GM12878 (cell line): ENCODE results near the gene OR1A1. TPM values are rescaled to one million over a fixed set of nuclear protein-coding genes. Genes with fewer than 3 reads are reported as not detected.

Experiments
- ATAC-seq: fragments of 200-7000 bp; cut with Tn5 transposase; 3 replicates; pipeline ENCODE4 v1.9.1; 2020; ENCODE audit warnings: mild to moderate bottlenecking, moderate library complexity
- BruUV-seq: library from RNA; stranded (reverse); fragments of 400-500 nt; replicated peaks from 2 replicates; lab custom pipeline; 2021; lab: Mats Ljungman, UMichigan
- CTCF ChIA-PET: fragments of 300-600 bp; sonication (Branson Sonifier 250); formaldehyde crosslinking; extraction: SDS; loops from one replicate; lab custom pipeline; 2021; ENCODE audit warnings: inconsistent platforms; lab: Yijun Ruan, JAX
- POLR2A ChIA-PET: fragments of 350-600 bp; formaldehyde crosslinking; extraction: SDS; loops from one replicate; lab custom pipeline; 2021; ENCODE audit warnings: inconsistent platforms; lab: Charles Lee
- RAD21 ChIA-PET: fragments of 300-600 bp; sonication (Branson Sonifier 250); formaldehyde crosslinking; loops from one replicate; lab custom pipeline; 2023; ENCODE audit warnings: antibody characterized with exemption; ENCODE audit not compliant: unreplicated experiment; lab: Charles Lee
- SMC1A ChIA-PET: fragments of 300-600 bp; sonication (Branson Sonifier 250); formaldehyde crosslinking; loops from one replicate; lab custom pipeline; 2023; ENCODE audit not compliant: unreplicated experiment, uncharacterized antibody; lab: Charles Lee
- DNase-seq: peaks from one replicate; pipeline ENCODE4 v3.0.0-alpha.2; 2011; ENCODE audit warnings: low read depth, low spot score
- FAIRE-seq: peaks from 3 replicates; lab custom pipeline; 2011; peaks lifted over from hg19 to GRCh38; lab: Jason Lieb, UNC
- H2AFZ ChIP-seq: 2 replicates; pipeline ENCODE4 v1.6.0; 2011; ENCODE audit warnings: low read depth, low read length, control low read depth; ENCODE audit not compliant: control insufficient read depth
- H3K27ac ChIP-seq: 2 replicates; pipeline ENCODE4 v1.5.1; 2011; ENCODE audit warnings: control low read depth; ENCODE audit not compliant: control insufficient read depth, insufficient read depth
- H3K27me3 ChIP-seq, 2 experiments: replicated peaks in 1 of 2; 2 replicates each; pipeline versions ENCODE4 v1.6.0 to v1.6.1; 2011; ENCODE audit warnings: low read length in 1 of 2; ENCODE audit not compliant: control insufficient read depth in 2 of 2, insufficient read depth in 2 of 2
- H3K36me3 ChIP-seq, 2 experiments: 2 replicates each; pipeline ENCODE4 v1.5.1; 2011; ENCODE audit warnings: low read length in 1 of 2; ENCODE audit not compliant: control insufficient read depth in 2 of 2, insufficient read depth in 2 of 2
- H3K4me1 ChIP-seq: 2 replicates; pipeline ENCODE4 v1.6.1; 2011; ENCODE audit warnings: mild to moderate bottlenecking, low read length, moderate library complexity, mixed read lengths; ENCODE audit not compliant: control insufficient read depth, insufficient read depth
- H3K4me2 ChIP-seq: 2 replicates; pipeline ENCODE4 v1.6.0; 2011; ENCODE audit warnings: control low read depth; ENCODE audit not compliant: control insufficient read depth, insufficient read depth
- H3K4me3 ChIP-seq: fragments of 200-600 bp; sonication (generic); 2 replicates; pipeline ENCODE4 v1.5.1; 2016
- H3K79me2 ChIP-seq: 2 replicates; pipeline ENCODE4 v1.6.0; 2011; ENCODE audit warnings: low read length; ENCODE audit not compliant: control insufficient read depth, insufficient read depth
- H3K9ac ChIP-seq: 2 replicates; pipeline ENCODE4 v1.8.0; 2011; ENCODE audit warnings: low read length, control low read depth, mixed read lengths; ENCODE audit not compliant: control insufficient read depth, insufficient read depth
- H3K9me3 ChIP-seq: replicated peaks from 3 replicates; pipeline ENCODE4 v1.5.1; 2011; ENCODE audit warnings: mild to moderate bottlenecking, low read length; ENCODE audit not compliant: control insufficient read depth, insufficient read depth
- H4K20me1 ChIP-seq: 2 replicates; pipeline ENCODE4 v1.6.0; 2011; ENCODE audit not compliant: control insufficient read depth, insufficient read depth
- BCLAF1 ChIP-seq: fragments of 450-650 bp; IDR thresholded peaks from 2 replicates; pipeline ENCODE4 v1.6.1; 2017; ENCODE audit warnings: antibody characterized with exemption, mild to moderate bottlenecking, moderate library complexity
- CEBPB ChIP-seq, 2 experiments: fragments of 150-350 bp in 1 of 2; IDR thresholded peaks; 2 replicates each; pipeline ENCODE4 v1.6.1; 2012 to 2014; ENCODE audit warnings: low read depth in 2 of 2, low read length in 2 of 2, borderline replicate concordance in 1 of 2, inconsistent platforms in 1 of 2
- CREM ChIP-seq: IDR thresholded peaks from 2 replicates; pipeline ENCODE4 v1.6.1; 2014; ENCODE audit warnings: antibody characterized with exemption, low read depth
- EGR1 ChIP-seq, 2 experiments: IDR thresholded peaks; 1 replicate in 1 of 2; 2 replicates in 1 of 2; pipeline ENCODE4 v1.6.1; 2011 to 2012; ENCODE audit warnings: low read depth in 2 of 2, low read length in 2 of 2, borderline replicate concordance in 1 of 2, mild to moderate bottlenecking in 1 of 2, moderate library complexity in 1 of 2
- FOXK2 ChIP-seq: fragments of 450-650 bp; IDR thresholded peaks from 2 replicates; pipeline ENCODE4 v1.6.1; 2017; ENCODE audit warnings: mild to moderate bottlenecking, moderate library complexity
- GATAD2B ChIP-seq: fragments of 450-650 bp; conservative IDR thresholded peaks from 2 replicates; pipeline ENCODE4 v1.6.1; 2017; ENCODE audit warnings: low read depth, mild to moderate bottlenecking, moderate library complexity
- HSF1 ChIP-seq: fragments of 150-350 bp; IDR thresholded peaks from 2 replicates; pipeline ENCODE4 v1.6.1; 2014; ENCODE audit warnings: mild to moderate bottlenecking, low read depth, low read length
- KAT2A ChIP-seq: conservative IDR thresholded peaks from 2 replicates; pipeline ENCODE4 v1.6.1; 2011; ENCODE audit warnings: low read depth, low read length; ENCODE audit not compliant: control insufficient read depth
- REST ChIP-seq: IDR thresholded peaks from 2 replicates; pipeline ENCODE4 v1.6.1; 2012; ENCODE audit warnings: mild to moderate bottlenecking, low read depth, low read length
- SMAD1 ChIP-seq: fragments of 450-650 bp; IDR thresholded peaks from 2 replicates; pipeline ENCODE4 v1.6.1; 2018; ENCODE audit warnings: mild to moderate bottlenecking, low read depth; ENCODE audit not compliant: partially characterized antibody
- YY1 ChIP-seq: IDR thresholded peaks from 2 replicates; pipeline ENCODE4 v1.6.1; 2011; ENCODE audit warnings: low read depth, mild to moderate bottlenecking, low read length
- ZBTB40 ChIP-seq: fragments of 450-650 bp; IDR thresholded peaks from 2 replicates; pipeline ENCODE4 v1.6.1; 2016; ENCODE audit warnings: mild to moderate bottlenecking, moderate library complexity, borderline replicate concordance
- ZNF24 ChIP-seq: fragments of 450-650 bp; IDR thresholded peaks from 2 replicates; pipeline ENCODE4 v1.6.1; 2017; ENCODE audit warnings: antibody characterized with exemption, mild to moderate bottlenecking
- WGBS: methylation state at CpG from one replicate; pipeline ENCODE4 v1.1.6; 2016; ENCODE audit warnings: low lambda C conversion rate; ENCODE audit not compliant: insufficient replicate concordance, insufficient coverage; ENCODE audit errors: missing lambda C conversion rate; 5-methylcytosine and 5-hydroxymethylcytosine counted together
- in situ Hi-C: fragments of 300-500 bp; cut with MboI; formaldehyde crosslinking; loops from 9 replicates; pipeline ENCODE4 v1.14.3; 2018; ENCODE audit warnings: mixed read lengths
- intact Hi-C: fragments of 100-400 bp; cut with micrococcal nuclease; formaldehyde crosslinking; loops from one replicate; pipeline ENCODE4 v1.14.2; 2022; ENCODE audit not compliant: unreplicated experiment
- polyA plus RNA-seq, 11 experiments: library from polyadenylated mRNA; depleted of rRNA in 4 of 11; unstranded in 6 of 11; stranded (reverse) in 5 of 11; fragments of >200 nt; fragmentation: Nextera tagmentation in 4 of 11; fragmentation: Illumina TruSeq in 1 of 11; extraction: Ambion mirVana in 4 of 11; extraction: Trizol in 1 of 11; gene quantifications; 1 replicate in 1 of 11; 2 replicates in 10 of 11; pipeline versions ENCODE4 v1.2.1 to v1.2.3, GENCODE V29; 2011 to 2016; ENCODE audit warnings: inconsistent platforms in 2 of 11, missing spikeins in 2 of 11, low read depth in 1 of 11
- total RNA-seq, 4 experiments: library from RNA; depleted of rRNA in 3 of 4; stranded (reverse); fragments of >200 nt in 3 of 4; fragmentation: Illumina TruSeq in 1 of 4; extraction: Trizol in 1 of 4; gene quantifications; 2 replicates each; pipeline versions ENCODE4 v1.2.1 to v1.2.3, GENCODE V29; 2013 to 2021

Gene OR1A1
- total and polyA plus RNA-seq, 10 of the 15 experiments (the other 5 are each of a cell fraction or from before 2014, with no cell fraction given): not detected

- no peak for ATAC-seq
- Histone ChIP-seq H3K4me3 (no peak overlapping the region), H3K79me2 (no peaks in the 10 kb centered on the region), H3K4me2 (no peak overlapping the region), H3K27ac (no peak overlapping the region), H3K9ac (no peak overlapping the region), H4K20me1 (no peaks in the 10 kb centered on the region), H3K36me3 (no peaks in the 10 kb centered on the region), H3K4me1 (no peaks in the 10 kb centered on the region), H3K9me3 (no peaks in the 10 kb centered on the region), H2AFZ (no peak overlapping the region), H3K27me3 (no peaks in the 10 kb centered on the region)
- no peak for FAIRE-seq
- in situ Hi-C loops (no loop called here), intact Hi-C loops (no loop called here)
- no TSS peak for BruUV-seq
- RAD21 ChIA-PET: no interaction called here
- 72% methylated on average over 2 of the region's 2 CpGs for WGBS
- SMC1A ChIA-PET: no interaction called here
- DNase-seq: no peak
- POLR2A ChIA-PET: no interaction called here
- CTCF ChIA-PET: no interaction called here
- TF ChIP-seq CEBPB (IDR thresholded peaks at IDR 0.05; ENCODE audit: borderline replicate concordance in 1 of 2, low read depth in 2 of 2, low read length in 2 of 2): no peak
- TF ChIP-seq FOXK2: no peak
- no peak for TF ChIP-seq REST
- no peak for TF ChIP-seq ZBTB40
- TF ChIP-seq EGR1 (IDR thresholded peaks at IDR 0.05; ENCODE audit: borderline replicate concordance in 1 of 2, low read depth in 2 of 2, low read length in 2 of 2): no peak
- TF ChIP-seq HSF1: no peak
- no peak for TF ChIP-seq BCLAF1
- no peak for TF ChIP-seq CREM
- TF ChIP-seq KAT2A: no peak
- TF ChIP-seq SMAD1: no peak
- TF ChIP-seq GATAD2B: no peak
- no peak for TF ChIP-seq ZNF24
- no peak for TF ChIP-seq YY1
Observed at GRCh38 chr17:3221850-3222249, 14.4 kb downstream of the OR1A1 start.
